SK-N-SH (cell line): Measurements from ENCODE around the gene DBX1. TPM values are rescaled to one million over a fixed set of nuclear protein-coding genes. Genes with fewer than 3 reads are reported as not detected.
"Not testable (repeated sequence)": the region's sequence is repeated elsewhere in the genome, so short reads cannot be mapped to it uniquely, and the experiment has no call there.

Experiments used
- CTCF ChIA-PET: fragments of 300-600, 350-600 bp; formaldehyde crosslinking; extraction: SDS; loops from one replicate; lab custom pipeline; 2021; lab: Yijun Ruan, JAX
- POLR2A ChIA-PET: fragments of 350-600 bp; sonication (Branson Sonifier 250); formaldehyde crosslinking; extraction: SDS; loops from one replicate; lab custom pipeline; 2020; ENCODE audit warnings: antibody characterized with exemption, inconsistent platforms; lab: Yijun Ruan, JAX
- DNase-seq: peaks from one replicate; pipeline ENCODE4 v3.0.0; 2012
- H2AFZ ChIP-seq: fragments of 200-600 bp; sonication (generic); 2 replicates; pipeline ENCODE4 v1.8.1; 2016; ENCODE audit warnings: antibody characterized with exemption, mild to moderate bottlenecking, low read depth
- H3F3A ChIP-seq: fragments of 200-600 bp; sonication (generic); replicated peaks from 2 replicates; pipeline ENCODE3; 2016; ENCODE audit warnings: antibody characterized with exemption, mild to moderate bottlenecking; ENCODE audit not compliant: insufficient read depth
- H3K27ac ChIP-seq, 2 experiments: fragments of 200-500 bp in 1 of 2; fragments of 200-600 bp in 1 of 2; sonication (Bioruptor generic) in 1 of 2; sonication (generic), shearing (Covaris generic) in 1 of 2; 2 replicates each; pipeline versions ENCODE4 v1.5.1 to v1.6.1; 2014 to 2016; ENCODE audit warnings: low read depth in 2 of 2, inconsistent platforms in 1 of 2, low read length in 1 of 2, mild to moderate bottlenecking in 1 of 2, mixed read lengths in 1 of 2
- H3K27me3 ChIP-seq: fragments of 200-600 bp; sonication (generic), shearing (Covaris generic); 2 replicates; pipeline ENCODE4 v1.6.1; 2016; ENCODE audit warnings: mixed run types; ENCODE audit not compliant: insufficient read depth
- H3K36me3 ChIP-seq, 2 experiments: fragments of 200-500 bp in 1 of 2; fragments of 200-600 bp in 1 of 2; sonication (Bioruptor generic) in 1 of 2; sonication (generic) in 1 of 2; replicated peaks in 1 of 2; 2 replicates each; pipeline versions ENCODE3 to v1.5.1; 2014 to 2016; ENCODE audit warnings: low read length in 1 of 2, mild to moderate bottlenecking in 1 of 2; ENCODE audit not compliant: insufficient read depth in 2 of 2, control insufficient read depth in 1 of 2
- H3K4me1 ChIP-seq, 2 experiments: fragments of 200-500 bp in 1 of 2; fragments of 200-600 bp in 1 of 2; sonication (Bioruptor generic) in 1 of 2; sonication (generic), shearing (Covaris generic) in 1 of 2; 2 replicates each; pipeline versions ENCODE4 v1.5.1 to v1.6.1; 2014 to 2016; ENCODE audit warnings: low read depth in 1 of 2, low read length in 1 of 2, mixed run types in 1 of 2; ENCODE audit not compliant: insufficient read depth in 2 of 2, control insufficient read depth in 1 of 2
- H3K4me2 ChIP-seq: fragments of 200-600 bp; sonication (generic), shearing (Covaris generic); 2 replicates; pipeline ENCODE4 v1.6.1; 2017; ENCODE audit warnings: mixed run types
- H3K4me3 ChIP-seq, 2 experiments: fragments of 200-500 bp in 1 of 2; fragments of 200-600 bp in 1 of 2; sonication (Bioruptor generic) in 1 of 2; sonication (generic), shearing (Covaris generic) in 1 of 2; 2 replicates each; pipeline versions ENCODE4 v1.5.1 to v1.8.1; 2014 to 2016; ENCODE audit warnings: low read depth in 2 of 2, inconsistent platforms in 1 of 2, low read length in 1 of 2, mild to moderate bottlenecking in 1 of 2, mixed read lengths in 1 of 2, moderate library complexity in 1 of 2
- H3K79me2 ChIP-seq: fragments of 200-600 bp; sonication (generic); 2 replicates; pipeline ENCODE4 v1.8.1; 2017; ENCODE audit warnings: mild to moderate bottlenecking; ENCODE audit not compliant: insufficient read depth
- H3K9ac ChIP-seq: fragments of 200-600 bp; sonication (generic); 2 replicates; pipeline ENCODE4 v1.6.1; 2017; ENCODE audit warnings: mixed run types
- H3K9me2 ChIP-seq: fragments of 200-600 bp; sonication (generic); 2 replicates; pipeline ENCODE4 v1.6.1; 2017; ENCODE audit warnings: mixed run types
- H3K9me3 ChIP-seq: fragments of 200-600 bp; sonication (generic); 2 replicates; pipeline ENCODE4 v1.6.1; 2017; ENCODE audit warnings: mixed run types, mild to moderate bottlenecking, moderate library complexity
- H4K20me1 ChIP-seq: fragments of 200-600 bp; sonication (generic); 2 replicates; pipeline ENCODE4 v1.6.1; 2017; ENCODE audit warnings: mild to moderate bottlenecking, mixed run types; ENCODE audit not compliant: insufficient read depth
- EP300 ChIP-seq, 2 experiments: IDR thresholded peaks; 2 replicates each; pipeline versions ENCODE4 v1.4.0 to v1.6.1; 2012; ENCODE audit warnings: borderline replicate concordance in 1 of 2, low read depth in 1 of 2, low read length in 1 of 2
- EZH2phosphoT487 ChIP-seq: fragments of 200-600 bp; sonication (generic); IDR thresholded peaks from 2 replicates; pipeline ENCODE4 v1.6.1; 2017; ENCODE audit warnings: low read depth, mixed run types, mild to moderate bottlenecking, antibody characterized with exemption, moderate library complexity, borderline replicate concordance
- FOXJ3 ChIP-seq: sonication (generic); formaldehyde crosslinking; IDR thresholded peaks from 2 replicates; pipeline ENCODE4 v1.5.1; 2020; ENCODE audit warnings: mild to moderate bottlenecking, missing genetic modification reagents
- FOXM1 ChIP-seq: IDR thresholded peaks from 2 replicates; pipeline ENCODE4 v1.4.0; 2012; ENCODE audit warnings: low read depth, mild to moderate bottlenecking
- MXI1 ChIP-seq: IDR thresholded peaks from 2 replicates; pipeline ENCODE4 v1.6.1; 2012; ENCODE audit warnings: mild to moderate bottlenecking, low read depth, low read length, improper control_type of control experiment
- NRF1 ChIP-seq: IDR thresholded peaks from 2 replicates; pipeline ENCODE4 v1.6.1; 2012; ENCODE audit warnings: low read depth, mild to moderate bottlenecking, low read length
- RXRA ChIP-seq: IDR thresholded peaks from 2 replicates; pipeline ENCODE4 v1.4.0; 2012; ENCODE audit warnings: low read depth, mild to moderate bottlenecking, borderline replicate concordance
- SIN3A ChIP-seq: IDR thresholded peaks from 2 replicates; pipeline ENCODE4 v1.6.1; 2012; ENCODE audit warnings: low read depth, mild to moderate bottlenecking, low read length, moderate library complexity, borderline replicate concordance
- TAF1 ChIP-seq: IDR thresholded peaks from 2 replicates; pipeline ENCODE4 v1.6.1; 2012; ENCODE audit warnings: low read depth, mild to moderate bottlenecking, low read length, moderate library complexity, borderline replicate concordance
- TEAD4 ChIP-seq: IDR thresholded peaks from 2 replicates; pipeline ENCODE4 v1.4.0; 2012; ENCODE audit warnings: mild to moderate bottlenecking, borderline replicate concordance; ENCODE audit not compliant: insufficient read depth
- WGBS: methylation state at CpG from one replicate; pipeline ENCODE4 v1.1.6; 2017; ENCODE audit warnings: low lambda C conversion rate; 5-methylcytosine and 5-hydroxymethylcytosine counted together
- polyA plus RNA-seq, 3 experiments: library from polyadenylated mRNA; depleted of rRNA; stranded (reverse); fragments of >200 nt; gene quantifications; 2 replicates each; pipeline ENCODE4 v1.2.3, GENCODE V29; 2012
- TF ChIP-seq, protein P1 (sequence below): IDR thresholded peaks from 2 replicates; pipeline ENCODE4 v1.4.0; 2012; ENCODE audit warnings: low read depth
- TF ChIP-seq, protein P2 (sequence below): IDR thresholded peaks from 2 replicates; pipeline ENCODE4 v1.6.1; 2012; ENCODE audit warnings: mild to moderate bottlenecking, low read depth, low read length, moderate library complexity
- TF ChIP-seq, protein P3 (sequence below): fragments of 200-600 bp; sonication (generic); IDR thresholded peaks from 2 replicates; pipeline ENCODE4 v1.6.1; 2017; ENCODE audit warnings: antibody characterized with exemption, mild to moderate bottlenecking, moderate library complexity

The DBX1 gene
- polyA plus RNA-seq, 1 of the 3 experiments (the other 2 are of a cell fraction), result not detected

DNA sequence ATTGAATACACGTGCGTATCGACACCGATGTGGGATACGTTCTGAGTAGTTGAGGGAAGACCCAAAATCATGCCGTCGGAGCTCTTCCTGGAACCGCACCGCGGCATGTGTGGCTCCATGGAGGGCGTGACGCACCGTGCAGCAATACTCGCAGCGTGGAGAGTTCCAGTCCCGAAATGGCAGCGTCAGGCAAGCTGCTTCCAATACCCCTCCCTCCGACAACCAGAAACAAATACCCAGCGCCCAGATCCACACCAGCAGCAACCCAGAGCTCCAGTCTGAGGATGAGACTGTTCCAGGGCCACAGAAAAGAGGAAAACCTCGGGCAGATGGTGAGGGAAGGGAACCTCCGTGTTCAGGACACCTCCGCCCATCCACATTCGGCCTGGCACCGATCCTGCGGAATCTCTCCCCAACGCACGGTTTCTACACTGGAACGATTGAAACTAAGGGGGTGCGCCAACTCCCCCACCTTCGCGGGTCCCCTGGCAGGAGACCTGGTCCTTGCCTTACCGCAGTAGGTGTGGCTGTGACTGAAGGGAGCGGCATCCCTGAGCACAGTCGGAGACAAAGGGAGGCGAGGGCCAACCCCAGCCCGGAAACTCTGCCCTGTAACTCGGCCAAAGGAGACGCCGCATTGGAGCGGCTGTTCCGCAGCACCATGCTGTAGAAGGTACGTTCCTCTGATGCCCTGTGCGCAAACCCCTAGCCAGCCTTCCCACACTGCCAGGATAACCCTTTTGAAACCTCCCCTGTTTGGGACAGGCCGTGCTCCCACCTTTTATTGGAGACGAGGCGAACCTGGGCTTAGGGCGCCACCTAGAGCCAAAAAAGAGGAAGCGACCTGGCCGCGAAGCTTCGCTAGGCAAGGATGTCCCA, 28.2 kb downstream of the DBX1 start (continued):
- TF ChIP-seq MXI1, result no peak
- TF ChIP-seq, protein P1, sequence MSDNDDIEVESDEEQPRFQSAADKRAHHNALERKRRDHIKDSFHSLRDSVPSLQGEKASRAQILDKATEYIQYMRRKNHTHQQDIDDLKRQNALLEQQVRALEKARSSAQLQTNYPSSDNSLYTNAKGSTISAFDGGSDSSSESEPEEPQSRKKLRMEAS, result no peak
- no peak for TF ChIP-seq FOXJ3 (CRISPR knock-in tag)
- TF ChIP-seq EP300 (IDR thresholded peaks at IDR 0.05; ENCODE audit: borderline replicate concordance in 1 of 2, low read depth in 1 of 2, low read length in 1 of 2), result no peak

DNA sequence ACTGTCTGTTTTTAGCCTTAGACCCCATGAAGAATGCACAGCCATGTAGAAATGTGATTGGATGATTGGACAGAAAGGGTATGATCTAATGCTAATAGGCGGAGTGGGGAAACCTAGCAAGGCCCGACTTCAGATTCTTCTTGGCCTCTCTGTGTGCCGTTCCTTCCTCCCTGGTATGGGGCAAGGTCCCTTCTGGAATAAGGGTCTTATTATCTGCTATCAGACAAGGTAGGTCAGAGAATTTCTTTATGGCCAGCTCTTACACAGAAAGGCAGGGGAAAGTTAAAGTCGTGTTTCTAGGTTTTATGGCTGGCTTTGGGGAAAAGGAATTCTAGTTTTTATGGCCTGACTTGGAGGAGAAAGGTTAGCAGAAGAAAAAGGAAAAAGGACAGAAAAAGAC, 30.6 kb downstream of the DBX1 start:
- H3K9ac ChIP-seq, result no peak overlapping the region
- peaks cover 20% of the 10 kb centered on the region for H3F3A ChIP-seq
- H3K36me3 ChIP-seq, result no peaks in the 10 kb centered on the region
- CTCF ChIA-PET, result interaction anchor here (0.6 to 8.6 kb wide), 12 partner anchors 12 to 576 kb away, joined by 3 to 302 read pairs (median 20); no protein-coding TSS in a partner anchor
- no peaks in the 10 kb centered on the region for H3K9me2 ChIP-seq
- H3K9me3 ChIP-seq, result no peaks in the 10 kb centered on the region
- H3K4me1 ChIP-seq, result no peaks in the 10 kb centered on the region
- DNase-seq, result no peak
- no peaks in the 10 kb centered on the region for H3K79me2 ChIP-seq
- WGBS, result 90% methylated on average over 4 of the region's 4 CpGs
- H4K20me1 ChIP-seq, result no peaks in the 10 kb centered on the region
- no peaks in the 10 kb centered on the region for H3K27me3 ChIP-seq
- POLR2A ChIA-PET, result no interaction called here
- TF ChIP-seq RXRA (no peak), TEAD4 (no peak), TAF1 (no peak), FOXM1 (no peak), EZH2phosphoT487 (no peak), NRF1 (no peak), SIN3A (no peak), MXI1 (no peak)
- TF ChIP-seq, protein P2, sequence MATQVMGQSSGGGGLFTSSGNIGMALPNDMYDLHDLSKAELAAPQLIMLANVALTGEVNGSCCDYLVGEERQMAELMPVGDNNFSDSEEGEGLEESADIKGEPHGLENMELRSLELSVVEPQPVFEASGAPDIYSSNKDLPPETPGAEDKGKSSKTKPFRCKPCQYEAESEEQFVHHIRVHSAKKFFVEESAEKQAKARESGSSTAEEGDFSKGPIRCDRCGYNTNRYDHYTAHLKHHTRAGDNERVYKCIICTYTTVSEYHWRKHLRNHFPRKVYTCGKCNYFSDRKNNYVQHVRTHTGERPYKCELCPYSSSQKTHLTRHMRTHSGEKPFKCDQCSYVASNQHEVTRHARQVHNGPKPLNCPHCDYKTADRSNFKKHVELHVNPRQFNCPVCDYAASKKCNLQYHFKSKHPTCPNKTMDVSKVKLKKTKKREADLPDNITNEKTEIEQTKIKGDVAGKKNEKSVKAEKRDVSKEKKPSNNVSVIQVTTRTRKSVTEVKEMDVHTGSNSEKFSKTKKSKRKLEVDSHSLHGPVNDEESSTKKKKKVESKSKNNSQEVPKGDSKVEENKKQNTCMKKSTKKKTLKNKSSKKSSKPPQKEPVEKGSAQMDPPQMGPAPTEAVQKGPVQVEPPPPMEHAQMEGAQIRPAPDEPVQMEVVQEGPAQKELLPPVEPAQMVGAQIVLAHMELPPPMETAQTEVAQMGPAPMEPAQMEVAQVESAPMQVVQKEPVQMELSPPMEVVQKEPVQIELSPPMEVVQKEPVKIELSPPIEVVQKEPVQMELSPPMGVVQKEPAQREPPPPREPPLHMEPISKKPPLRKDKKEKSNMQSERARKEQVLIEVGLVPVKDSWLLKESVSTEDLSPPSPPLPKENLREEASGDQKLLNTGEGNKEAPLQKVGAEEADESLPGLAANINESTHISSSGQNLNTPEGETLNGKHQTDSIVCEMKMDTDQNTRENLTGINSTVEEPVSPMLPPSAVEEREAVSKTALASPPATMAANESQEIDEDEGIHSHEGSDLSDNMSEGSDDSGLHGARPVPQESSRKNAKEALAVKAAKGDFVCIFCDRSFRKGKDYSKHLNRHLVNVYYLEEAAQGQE, result no peak
- TF ChIP-seq, protein P3, sequence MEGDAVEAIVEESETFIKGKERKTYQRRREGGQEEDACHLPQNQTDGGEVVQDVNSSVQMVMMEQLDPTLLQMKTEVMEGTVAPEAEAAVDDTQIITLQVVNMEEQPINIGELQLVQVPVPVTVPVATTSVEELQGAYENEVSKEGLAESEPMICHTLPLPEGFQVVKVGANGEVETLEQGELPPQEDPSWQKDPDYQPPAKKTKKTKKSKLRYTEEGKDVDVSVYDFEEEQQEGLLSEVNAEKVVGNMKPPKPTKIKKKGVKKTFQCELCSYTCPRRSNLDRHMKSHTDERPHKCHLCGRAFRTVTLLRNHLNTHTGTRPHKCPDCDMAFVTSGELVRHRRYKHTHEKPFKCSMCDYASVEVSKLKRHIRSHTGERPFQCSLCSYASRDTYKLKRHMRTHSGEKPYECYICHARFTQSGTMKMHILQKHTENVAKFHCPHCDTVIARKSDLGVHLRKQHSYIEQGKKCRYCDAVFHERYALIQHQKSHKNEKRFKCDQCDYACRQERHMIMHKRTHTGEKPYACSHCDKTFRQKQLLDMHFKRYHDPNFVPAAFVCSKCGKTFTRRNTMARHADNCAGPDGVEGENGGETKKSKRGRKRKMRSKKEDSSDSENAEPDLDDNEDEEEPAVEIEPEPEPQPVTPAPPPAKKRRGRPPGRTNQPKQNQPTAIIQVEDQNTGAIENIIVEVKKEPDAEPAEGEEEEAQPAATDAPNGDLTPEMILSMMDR, result no peak
- H3K27ac ChIP-seq, result no peak overlapping the region
- H3K4me2 ChIP-seq, result no peak overlapping the region
- no peak overlapping the region for H2AFZ ChIP-seq
- no peak overlapping the region for H3K4me3 ChIP-seq

DNA sequence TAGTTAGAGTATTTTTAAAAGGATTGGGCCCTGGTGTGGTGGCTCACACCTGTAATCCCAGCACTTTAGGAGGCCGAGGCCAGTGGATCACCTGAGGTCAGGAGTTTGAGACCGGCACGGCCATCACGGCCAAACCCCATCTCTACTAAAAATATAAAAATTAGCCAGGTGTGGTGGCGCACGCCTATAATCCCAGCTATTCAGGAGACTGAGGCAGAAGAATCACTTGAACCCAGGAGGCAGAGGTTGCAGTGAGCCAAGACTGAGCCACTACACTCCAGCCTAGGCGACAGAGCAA, 31.8 kb downstream of the DBX1 start:
- H3K27me3 ChIP-seq, H2AFZ ChIP-seq, H3K36me3 ChIP-seq, H3K9me3 ChIP-seq, DNase-seq, H3K4me2 ChIP-seq, H3K79me2 ChIP-seq, H4K20me1 ChIP-seq, H3K9me2 ChIP-seq, H3K9ac ChIP-seq, H3K27ac ChIP-seq, H3K4me1 ChIP-seq, H3K4me3 ChIP-seq: not testable (repeated sequence)
- peaks cover 20% of the 10 kb centered on the region for H3F3A ChIP-seq
- POLR2A ChIA-PET, result interaction anchor here (1.0 kb wide), 1 partner anchor 225 kb away, joined by 7 read pairs; no protein-coding TSS in a partner anchor
- 84% methylated on average over 7 of the region's 7 CpGs for WGBS
- CTCF ChIA-PET, result interaction anchor here (0.6 to 8.6 kb wide), 93 partner anchors 8 to 575 kb away, joined by 3 to 302 read pairs (median 5); partner anchors contain the start of genes DBX1 and HTATIP2
